Right lobe of liver (tissue), 4 donors: ENCODE results near the gene PCDHGB2.

Source experiments
- POLR2A ChIP-seq: fragments of 450-650 bp; IDR thresholded peaks from one replicate; pipeline ENCODE4 v1.6.1; 2017; ENCODE audit warnings: antibody characterized with exemption, mild to moderate bottlenecking
- TF ChIP-seq, protein P1 (sequence below), 4 donors: fragments of 200-600 bp in 3 of 4; fragments of 450-650 bp in 1 of 4; IDR thresholded peaks; one replicate each; pipeline versions ENCODE4 v1.5.1 to v1.8.0; 2016 to 2022; ENCODE audit warnings: antibody characterized with exemption in 4 of 4, mild to moderate bottlenecking in 2 of 4
- donor health status: DM: no; HTN: no; CAD: no.
- donor health status: DM: no; HTN: no; CAD: no.
- donor health status: DM: no; HTN: yes; CAD: no.

GRCh38 chr5:141384471-141385267 lies 24.9 kb downstream of the PCDHGB2 start:
- TF ChIP-seq, protein P1, sequence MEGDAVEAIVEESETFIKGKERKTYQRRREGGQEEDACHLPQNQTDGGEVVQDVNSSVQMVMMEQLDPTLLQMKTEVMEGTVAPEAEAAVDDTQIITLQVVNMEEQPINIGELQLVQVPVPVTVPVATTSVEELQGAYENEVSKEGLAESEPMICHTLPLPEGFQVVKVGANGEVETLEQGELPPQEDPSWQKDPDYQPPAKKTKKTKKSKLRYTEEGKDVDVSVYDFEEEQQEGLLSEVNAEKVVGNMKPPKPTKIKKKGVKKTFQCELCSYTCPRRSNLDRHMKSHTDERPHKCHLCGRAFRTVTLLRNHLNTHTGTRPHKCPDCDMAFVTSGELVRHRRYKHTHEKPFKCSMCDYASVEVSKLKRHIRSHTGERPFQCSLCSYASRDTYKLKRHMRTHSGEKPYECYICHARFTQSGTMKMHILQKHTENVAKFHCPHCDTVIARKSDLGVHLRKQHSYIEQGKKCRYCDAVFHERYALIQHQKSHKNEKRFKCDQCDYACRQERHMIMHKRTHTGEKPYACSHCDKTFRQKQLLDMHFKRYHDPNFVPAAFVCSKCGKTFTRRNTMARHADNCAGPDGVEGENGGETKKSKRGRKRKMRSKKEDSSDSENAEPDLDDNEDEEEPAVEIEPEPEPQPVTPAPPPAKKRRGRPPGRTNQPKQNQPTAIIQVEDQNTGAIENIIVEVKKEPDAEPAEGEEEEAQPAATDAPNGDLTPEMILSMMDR (IDR thresholded peaks at IDR 0.05): no peak
- TF ChIP-seq POLR2A: no peak
